ENCODE data around the gene UQCRC1.

Gene UQCRC1

DNA sequence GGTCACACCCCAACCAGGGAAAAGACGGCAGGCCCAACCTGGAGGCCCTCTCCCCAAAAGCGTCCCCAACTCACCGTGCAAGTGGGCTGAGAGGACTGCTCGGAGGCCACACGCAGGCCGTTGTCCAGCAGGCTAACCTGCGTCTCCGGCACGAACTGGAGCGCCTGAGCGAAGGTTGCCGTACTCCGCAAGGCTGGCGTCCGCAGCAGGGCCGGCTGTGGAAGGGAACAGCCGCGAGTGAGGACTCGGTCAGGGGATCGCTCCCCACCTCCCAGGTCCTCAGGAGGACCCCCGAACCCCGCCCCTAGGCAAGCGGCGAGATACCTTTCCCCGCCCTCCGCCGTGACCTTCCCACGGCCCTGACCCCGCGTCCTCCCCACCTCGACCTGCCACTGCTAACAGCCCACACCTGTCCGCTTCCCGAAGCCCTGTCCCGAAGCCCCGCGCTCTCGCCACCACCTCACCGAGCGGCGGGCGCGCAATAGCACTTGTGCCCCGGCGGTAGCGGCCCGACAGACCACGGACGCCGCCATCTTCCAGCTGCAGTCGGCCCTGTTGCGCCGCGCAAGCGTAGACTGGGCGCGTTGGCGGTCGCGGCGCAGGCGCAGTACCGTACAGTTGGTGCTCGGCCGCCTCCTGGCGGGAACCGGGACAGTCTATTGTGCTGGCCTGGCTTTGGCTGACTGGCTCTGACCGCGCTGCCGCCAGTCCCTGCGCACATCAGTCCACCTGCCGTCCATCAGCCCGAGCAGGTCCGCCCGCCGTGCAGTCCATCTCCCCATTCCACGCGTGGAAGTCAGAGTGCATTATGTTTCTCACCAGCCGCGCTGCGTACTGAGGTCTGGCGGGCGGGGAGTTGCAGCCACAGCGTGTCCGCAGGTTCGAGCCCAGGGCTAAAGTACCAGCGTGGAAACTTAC, at the start of gene UQCRC1:
Gene UQCRC1 (minus strand): TSS at position 559 of the 918 bp plus-strand sequence. CDS start 26 bp downstream, at position 533.
- TF ChIP-seq, protein P1, sequence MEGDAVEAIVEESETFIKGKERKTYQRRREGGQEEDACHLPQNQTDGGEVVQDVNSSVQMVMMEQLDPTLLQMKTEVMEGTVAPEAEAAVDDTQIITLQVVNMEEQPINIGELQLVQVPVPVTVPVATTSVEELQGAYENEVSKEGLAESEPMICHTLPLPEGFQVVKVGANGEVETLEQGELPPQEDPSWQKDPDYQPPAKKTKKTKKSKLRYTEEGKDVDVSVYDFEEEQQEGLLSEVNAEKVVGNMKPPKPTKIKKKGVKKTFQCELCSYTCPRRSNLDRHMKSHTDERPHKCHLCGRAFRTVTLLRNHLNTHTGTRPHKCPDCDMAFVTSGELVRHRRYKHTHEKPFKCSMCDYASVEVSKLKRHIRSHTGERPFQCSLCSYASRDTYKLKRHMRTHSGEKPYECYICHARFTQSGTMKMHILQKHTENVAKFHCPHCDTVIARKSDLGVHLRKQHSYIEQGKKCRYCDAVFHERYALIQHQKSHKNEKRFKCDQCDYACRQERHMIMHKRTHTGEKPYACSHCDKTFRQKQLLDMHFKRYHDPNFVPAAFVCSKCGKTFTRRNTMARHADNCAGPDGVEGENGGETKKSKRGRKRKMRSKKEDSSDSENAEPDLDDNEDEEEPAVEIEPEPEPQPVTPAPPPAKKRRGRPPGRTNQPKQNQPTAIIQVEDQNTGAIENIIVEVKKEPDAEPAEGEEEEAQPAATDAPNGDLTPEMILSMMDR (IDR thresholded peaks at IDR 0.05): peak; percentile 79

DNA sequence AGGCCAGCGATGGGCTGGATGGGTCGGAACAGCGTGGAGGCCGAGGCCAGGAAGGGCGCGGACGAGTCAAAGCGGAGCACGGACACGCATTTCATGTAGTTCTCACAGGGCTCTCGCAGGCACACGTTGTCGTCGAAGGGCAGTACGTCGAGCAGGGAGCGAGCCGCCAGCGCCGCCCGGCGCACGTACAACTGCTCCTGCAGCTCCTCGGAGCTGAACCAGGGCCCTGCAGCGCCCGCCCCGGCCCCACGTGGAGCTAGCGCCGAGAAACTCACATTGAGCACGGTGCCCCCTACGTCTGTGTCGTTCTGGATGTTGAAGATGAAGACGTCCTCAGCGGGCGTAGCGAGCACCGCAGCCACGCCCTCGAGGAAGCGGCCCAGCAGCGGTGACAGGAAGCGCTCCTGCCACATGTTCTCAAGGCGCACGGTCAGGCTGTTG, 47.4 kb upstream of the UQCRC1 start:
- no peak for DNase-seq (ENCODE audit: low spot score)
- Histone ChIP-seq H3K4me3 (peak overlapping the region; percentile 88), H3K27ac (peak overlapping the region; percentile 70 to 88)
- TF ChIP-seq, protein P1 (IDR thresholded peaks at IDR 0.05): no peak

More for the DNA sequence above, at the start of gene UQCRC1:
- DNase-seq (ENCODE audit: low spot score): peak; percentile 93
- H3K4me3 ChIP-seq: peak within 1 kb of the TSS; percentile 85
- H3K27ac ChIP-seq: peak within 1 kb of the TSS; percentile 83 to 88

DNA sequence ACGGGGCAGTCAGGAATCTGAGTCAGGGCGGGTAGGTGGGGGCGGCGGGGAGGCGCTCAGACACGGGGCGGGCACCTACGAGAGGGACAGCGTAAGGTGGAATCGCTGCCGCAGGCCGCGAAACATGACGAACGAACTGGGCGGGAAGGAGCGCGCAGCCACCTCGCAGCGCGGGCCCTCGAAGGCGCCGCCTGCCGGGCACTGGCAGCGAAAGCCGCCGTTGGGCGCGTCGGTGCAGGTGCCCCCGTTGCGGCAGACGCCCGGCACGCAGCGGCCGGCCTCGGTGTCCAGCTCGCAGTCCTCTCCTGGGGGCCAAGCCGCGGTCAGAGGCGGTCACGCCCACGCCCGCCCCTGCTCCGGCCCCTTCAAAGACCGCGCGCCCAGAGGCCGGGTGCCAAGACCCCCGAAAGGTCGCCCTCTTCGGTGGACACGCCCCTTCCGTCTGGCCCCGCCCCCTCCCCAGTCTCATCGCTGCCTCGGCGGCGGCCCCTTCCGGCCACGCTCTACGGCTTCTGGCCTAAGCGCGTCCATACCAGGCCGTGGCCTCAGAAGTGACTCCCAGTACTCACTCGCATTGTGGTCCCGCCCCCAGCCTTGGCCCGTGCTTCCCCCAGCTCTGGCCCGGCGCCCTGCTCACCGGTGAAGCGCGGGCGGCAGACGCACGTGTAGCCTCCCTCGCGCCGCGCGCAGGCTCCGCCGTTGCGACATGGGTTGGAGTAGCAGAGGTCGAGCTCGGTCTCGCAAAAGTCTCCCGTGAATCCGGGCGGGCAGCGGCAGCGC, 46.8 kb upstream of the UQCRC1 start:
- Histone ChIP-seq H3K27ac (peak overlapping the region; percentile 70 to 88), H3K4me3 (peak overlapping the region; percentile 88)
- TF ChIP-seq, protein P1 (IDR thresholded peaks at IDR 0.05): peak; percentile 56

DNA sequence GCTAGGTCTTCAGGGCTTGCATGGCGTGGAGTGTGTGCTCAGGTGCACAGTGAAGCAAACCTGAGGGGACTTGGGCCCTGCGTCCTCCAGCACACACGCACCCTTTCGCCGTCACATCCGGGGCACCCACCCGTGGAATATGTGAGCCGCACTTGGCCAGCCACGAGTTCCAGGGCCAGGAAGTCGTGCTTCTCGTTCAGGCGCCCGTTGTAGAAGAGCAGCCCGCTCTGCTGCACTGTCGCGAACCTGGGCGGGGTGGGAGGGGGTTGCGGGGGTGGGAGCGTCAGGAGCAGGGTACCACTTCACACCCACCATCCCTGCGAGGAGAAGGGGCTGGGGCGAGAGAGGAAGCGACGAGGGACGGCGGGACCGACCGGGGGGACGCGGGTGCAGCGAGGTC, 46.2 kb upstream of the UQCRC1 start:
- TF ChIP-seq, protein P1 (IDR thresholded peaks at IDR 0.05): no peak
- H3K4me3 ChIP-seq: peak overlapping the region; percentile 88
- DNase-seq (ENCODE audit: low spot score): no peak
- peak overlapping the region; percentile 70 to 88 for H3K27ac ChIP-seq

More for the DNA sequence above, 46.8 kb upstream of the UQCRC1 start:
- peak; percentile 86 for DNase-seq (ENCODE audit: low spot score)

DNA sequence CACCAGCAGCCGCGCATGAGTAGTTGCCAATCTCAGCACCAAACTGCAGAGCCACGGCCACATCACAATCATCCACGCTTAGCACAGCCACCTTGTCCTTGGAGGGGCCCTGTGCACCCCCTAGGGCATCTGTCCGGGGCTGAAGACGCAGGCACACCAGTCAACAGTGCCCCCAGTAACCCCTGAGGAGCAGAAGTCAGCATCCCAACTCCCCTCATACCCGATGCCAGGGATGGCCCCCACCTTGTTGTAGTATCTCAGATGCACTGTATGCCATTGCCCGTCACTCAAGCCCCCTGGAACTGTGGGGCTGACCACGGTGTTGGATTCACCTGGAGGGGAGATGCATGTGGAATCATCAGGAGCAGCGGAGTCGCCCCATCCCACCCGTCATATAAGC, 45.6 kb upstream of the UQCRC1 start:
- no peak overlapping the region for H3K4me3 ChIP-seq
- no peak for DNase-seq (ENCODE audit: low spot score)
- TF ChIP-seq, protein P1 (IDR thresholded peaks at IDR 0.05): no peak
- H3K27ac ChIP-seq: peak overlapping the region in 1 of 2 donors; percentile 88

DNA sequence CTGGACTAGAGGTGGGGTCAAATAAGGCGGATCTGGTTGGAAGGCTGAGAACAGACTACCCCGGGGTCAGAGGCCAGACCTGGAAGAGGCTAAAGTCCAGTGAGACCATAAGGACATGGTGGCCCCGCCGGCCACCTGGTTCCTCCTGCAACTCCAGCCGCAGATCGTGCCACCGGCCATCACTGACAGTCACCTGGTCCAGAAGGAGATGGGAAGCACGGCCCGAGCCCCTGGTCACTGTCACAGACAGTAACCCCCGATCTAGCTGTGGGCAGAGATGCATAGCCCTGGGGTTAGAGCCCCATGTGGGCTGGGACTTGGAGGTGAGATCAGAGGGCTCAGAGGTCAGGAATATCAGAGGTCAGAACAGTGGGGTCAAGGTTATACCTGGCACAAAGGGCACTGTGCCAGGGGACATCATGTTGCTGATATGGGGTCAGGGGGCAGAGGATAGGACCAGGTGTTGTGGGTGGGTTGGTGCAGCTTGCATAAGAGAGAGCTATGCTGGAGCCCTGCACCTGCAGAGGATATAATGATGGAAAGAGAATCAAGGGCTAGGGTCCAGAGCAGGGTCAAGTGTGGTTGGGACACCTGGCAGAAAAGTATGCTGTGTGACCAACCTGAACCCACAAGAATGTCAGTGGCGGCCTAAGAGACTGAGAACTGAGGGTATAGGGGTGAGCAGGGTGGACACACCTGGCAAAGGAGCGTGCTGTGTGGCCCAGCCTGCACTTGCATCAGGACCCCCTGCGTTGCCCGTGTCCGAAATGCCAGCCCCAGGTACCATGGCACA, 43.7 kb upstream of the UQCRC1 start:
- Histone ChIP-seq H3K27ac (no peak overlapping the region), H3K4me3 (no peak overlapping the region)
- DNase-seq (ENCODE audit: low spot score): no peak
- TF ChIP-seq, protein P1 (IDR thresholded peaks at IDR 0.05): no peak
